ENCODE data around the gene CRTC2.
"Not testable (repeated sequence)": the region's sequence is repeated elsewhere in the genome, so short reads cannot be mapped to it uniquely, and the experiment has no call there.

The CRTC2 gene

GRCh38 chr1:153958111-153958960 lies at the start of gene CRTC2:
TSS of gene CRTC2 (minus strand) at chr1:153958612. CDS start at chr1:153958497, 115 bp downstream.
- DNase-seq (ENCODE audit: low read depth, low spot score) = peak; percentile 95

- DNase-seq (ENCODE audit: low read depth, low spot score) = peak; percentile 18
Observed at GRCh38 chr1:154006136-154006535, 47.7 kb upstream of the CRTC2 start.

GRCh38 chr1:154000420-154000819 lies 42.0 kb upstream of the CRTC2 start:
- no peak for DNase-seq (ENCODE audit: low read depth, low spot score)

GRCh38 chr1:153996882-153997281 lies 38.5 kb upstream of the CRTC2 start:
- DNase-seq (ENCODE audit: low read depth, low spot score) = not testable (repeated sequence)

GRCh38 chr1:153995640-153996039 lies 37.2 kb upstream of the CRTC2 start:
- no peak for DNase-seq (ENCODE audit: low read depth, low spot score)

GRCh38 chr1:153995202-153995601 lies 36.8 kb upstream of the CRTC2 start:
- no peak for DNase-seq (ENCODE audit: low read depth, low spot score)

- no peak for DNase-seq (ENCODE audit: low read depth, low spot score)
Observed at GRCh38 chr1:153991806-153992205, 33.4 kb upstream of the CRTC2 start.

- DNase-seq (ENCODE audit: low read depth, low spot score) = no peak
Observed at GRCh38 chr1:153991151-153991630, 32.8 kb upstream of the CRTC2 start.

- DNase-seq (ENCODE audit: low read depth, low spot score) = peak; percentile 90
Observed at GRCh38 chr1:153990468-153991150, 32.2 kb upstream of the CRTC2 start, which contains the start of gene RPS27. TSS of gene RPS27 (plus strand) at chr1:153990762. CDS start at chr1:153990797, 35 bp downstream.

GRCh38 chr1:153987621-153988020 lies 29.2 kb upstream of the CRTC2 start:
- no peak for DNase-seq (ENCODE audit: low read depth, low spot score)

GRCh38 chr1:153985941-153986761 lies 27.7 kb upstream of the CRTC2 start, which contains the start of gene RAB13:
TSS of gene RAB13 (minus strand) at chr1:153986339. CDS start at chr1:153986236, 103 bp downstream.
- no peak for DNase-seq (ENCODE audit: low read depth, low spot score)

GRCh38 chr1:153985341-153985912 lies 27.0 kb upstream of the CRTC2 start:
- no peak for DNase-seq (ENCODE audit: low read depth, low spot score)

- DNase-seq (ENCODE audit: low read depth, low spot score) = no peak
Observed at GRCh38 chr1:153984123-153984894, 25.9 kb upstream of the CRTC2 start.

GRCh38 chr1:153981735-153982134 lies 23.3 kb upstream of the CRTC2 start:
- DNase-seq (ENCODE audit: low read depth, low spot score) = not testable (repeated sequence)

- not testable (repeated sequence) for DNase-seq (ENCODE audit: low read depth, low spot score)
Observed at GRCh38 chr1:153979091-153979490, 20.7 kb upstream of the CRTC2 start.

GRCh38 chr1:153978274-153978909 lies 20.0 kb upstream of the CRTC2 start:
- DNase-seq (ENCODE audit: low read depth, low spot score) = no peak

- DNase-seq (ENCODE audit: low read depth, low spot score) = no peak
Observed at GRCh38 chr1:153977250-153978240, 19.1 kb upstream of the CRTC2 start, which contains the start of gene JTB. TSS of gene JTB (minus strand) at chr1:153977674. CDS start at chr1:153977252, 422 bp downstream.

- no peak for DNase-seq (ENCODE audit: low read depth, low spot score)
Observed at GRCh38 chr1:153976819-153977249, 18.4 kb upstream of the CRTC2 start.

Measured in smooth muscle cell of the brain vasculature (primary cell).